ENCODE data around the gene EPHX1.
"Not testable (repeated sequence)": the region's sequence is repeated elsewhere in the genome, so short reads cannot be mapped to it uniquely, and the experiment has no call there.

EPHX1 gene

GRCh38 chr1:225780134-225780533 lies 29.8 kb upstream of the EPHX1 start:
- peak overlapping the region; percentile 99; the same call in 1 of the 2 replicates for H3K27ac ChIP-seq
- no peak for TF ChIP-seq CTCF (conservative IDR thresholded peaks at IDR 0.05)

- TF ChIP-seq CTCF (conservative IDR thresholded peaks at IDR 0.05): no peak
- H3K27ac ChIP-seq: no peak overlapping the region
These were observed 29.3 kb upstream of the EPHX1 start for GRCh38 chr1:225780630-225781029.

- H3K27ac ChIP-seq: not testable (repeated sequence)
These were observed 20.8 kb upstream of the EPHX1 start for GRCh38 chr1:225789142-225789541.

GRCh38 chr1:225794954-225795353 lies 15.0 kb upstream of the EPHX1 start:
- no peak for TF ChIP-seq CTCF (conservative IDR thresholded peaks at IDR 0.05)
- H3K27ac ChIP-seq: no peak overlapping the region

GRCh38 chr1:225796097-225796496 lies 13.8 kb upstream of the EPHX1 start:
- H3K27ac ChIP-seq: not testable (repeated sequence)

GRCh38 chr1:225801146-225801545 lies 8.8 kb upstream of the EPHX1 start:
- H3K27ac ChIP-seq: not testable (repeated sequence)

GRCh38 chr1:225806249-225806648 lies 3.7 kb upstream of the EPHX1 start:
- no peak overlapping the region for H3K27ac ChIP-seq
- TF ChIP-seq CTCF (conservative IDR thresholded peaks at IDR 0.05): no peak

GRCh38 chr1:225806736-225807135 lies 3.2 kb upstream of the EPHX1 start:
- H3K27ac ChIP-seq: not testable (repeated sequence)

- no peak for TF ChIP-seq CTCF (conservative IDR thresholded peaks at IDR 0.05)
- no peak overlapping the region for H3K27ac ChIP-seq
These were observed 1.8 kb upstream of the EPHX1 start for GRCh38 chr1:225808136-225808535.

GRCh38 chr1:225810579-225811538 lies 935 bp downstream of the EPHX1 start:
- H3K27ac ChIP-seq: peak overlapping the region; percentile 90

Data from VCaP (cell line).